Choroid plexus epithelial cell (primary cell): ENCODE measurements around the gene CEP63.

Experiments
- DNase-seq: peaks from one replicate; pipeline ENCODE4 v3.0.0-alpha.2; 2010; ENCODE audit warnings: low read depth
- H3K4me3 ChIP-seq: 2 replicates; pipeline ENCODE4 v1.5.1; 2011; ENCODE audit warnings: low read depth, mild to moderate bottlenecking, control low read depth, low read length, moderate library complexity
- CTCF ChIP-seq: conservative IDR thresholded peaks from 2 replicates; pipeline ENCODE4 v1.5.1; 2011; ENCODE audit warnings: low read depth, mild to moderate bottlenecking, control low read depth, inconsistent platforms, low read length, moderate library complexity

CEP63 gene

GRCh38 chr3:134610432-134611385, 124.9 kb downstream of the CEP63 start:
- DNase-seq = no peak
- no peak overlapping the region for H3K4me3 ChIP-seq
- TF ChIP-seq CTCF = no peak

GRCh38 chr3:134611516-134611915, 125.7 kb downstream of the CEP63 start:
- H3K4me3 ChIP-seq = no peak overlapping the region
- no peak for DNase-seq
- TF ChIP-seq CTCF = no peak

- DNase-seq = no peak
- no peak overlapping the region for H3K4me3 ChIP-seq
- TF ChIP-seq CTCF = no peak
Measured at GRCh38 chr3:134613006-134613520, 127.2 kb downstream of the CEP63 start.

- no peak for TF ChIP-seq CTCF
- no peak for DNase-seq
- H3K4me3 ChIP-seq = no peak overlapping the region
Measured at GRCh38 chr3:134614955-134615354, 129.1 kb downstream of the CEP63 start.

- no peak for DNase-seq
- no peak overlapping the region for H3K4me3 ChIP-seq
- no peak for TF ChIP-seq CTCF
Measured at GRCh38 chr3:134615743-134616142, 129.9 kb downstream of the CEP63 start.

- H3K4me3 ChIP-seq = no peak overlapping the region
- DNase-seq = no peak
- no peak for TF ChIP-seq CTCF
Measured at GRCh38 chr3:134617608-134618477, 132.0 kb downstream of the CEP63 start.
